ENCODE measurements around the gene FAM24A. TPM values are rescaled to one million over a fixed set of nuclear protein-coding genes. Genes with fewer than 3 reads are reported as not detected.

Gene FAM24A
- polyA plus RNA-seq, 1 experiment, result not detected

DNA sequence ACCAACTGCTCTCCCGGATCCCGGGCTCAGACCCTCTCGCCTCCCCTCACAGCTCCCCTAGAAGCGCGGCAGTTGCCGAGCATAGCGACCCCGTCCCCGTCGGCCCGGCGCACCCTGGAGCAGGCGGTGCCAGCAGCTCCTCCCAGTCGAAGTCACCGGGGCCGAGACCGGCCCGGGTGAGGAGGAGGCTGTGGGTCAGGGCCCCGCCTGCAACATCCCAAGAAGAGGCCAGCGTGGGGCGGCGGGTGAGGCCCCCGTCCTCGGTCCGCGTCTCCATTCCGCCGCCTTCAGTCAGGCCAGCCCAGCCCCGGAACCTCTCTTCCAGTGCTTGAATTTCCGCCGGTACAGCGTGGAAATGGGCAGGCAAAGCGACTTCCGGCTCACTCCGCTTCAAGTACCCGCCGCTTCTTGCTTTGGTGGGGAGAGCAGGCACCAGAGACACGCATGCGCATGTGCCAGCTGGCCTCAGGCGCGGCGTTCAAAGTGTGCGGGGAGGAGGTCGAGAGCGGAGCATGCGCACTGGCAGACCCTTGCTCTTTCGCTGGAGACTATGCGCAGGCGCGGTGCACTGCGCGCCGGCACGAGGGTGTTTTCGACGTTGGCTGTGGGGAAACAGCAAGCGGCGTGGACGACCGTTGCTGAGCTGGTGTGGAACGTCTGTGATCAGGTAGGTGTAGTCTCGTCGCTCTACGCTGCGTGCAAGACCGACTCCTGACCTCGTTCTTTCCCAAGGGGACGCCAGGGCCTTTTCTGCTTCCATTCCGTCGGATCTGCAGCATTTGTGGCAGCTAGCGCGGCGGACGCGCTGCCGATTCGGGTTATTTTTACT lies 43.7 kb downstream of the FAM24A start, which contains the start of gene C10orf88:
Gene C10orf88, minus strand, starts transcription at position 326 of the 829 bp plus-strand sequence. Its CDS starts 49 bp downstream, at position 277.
- POLR2A ChIA-PET, result interaction anchor here (0.6 kb wide), 1 partner anchor 107 kb away, joined by 4 read pairs; no protein-coding TSS in a partner anchor
- DNase-seq (ENCODE audit: low read depth), result peak; percentile 98
- CTCF ChIA-PET, result interaction anchor here (1.5 to 1.6 kb wide), 3 partner anchors 11 to 26 kb away, joined by 3 to 5 read pairs (median 4); partner anchors contain the start of gene PSTK
- Histone ChIP-seq H3K4me3 (ENCODE audit: low read depth, low read length) (peak within 1 kb of the TSS; percentile 76), H3K36me3 (ENCODE audit: control insufficient read depth, insufficient read depth, low read length) (0 out of 2 replicates have a peak, but pooled peaks cover 1% of the 10 kb centered on the region), H3K27me3 (ENCODE audit: control insufficient read depth, insufficient read depth, low read length) (no peaks in the 10 kb centered on the region)
- TF ChIP-seq, protein P1, sequence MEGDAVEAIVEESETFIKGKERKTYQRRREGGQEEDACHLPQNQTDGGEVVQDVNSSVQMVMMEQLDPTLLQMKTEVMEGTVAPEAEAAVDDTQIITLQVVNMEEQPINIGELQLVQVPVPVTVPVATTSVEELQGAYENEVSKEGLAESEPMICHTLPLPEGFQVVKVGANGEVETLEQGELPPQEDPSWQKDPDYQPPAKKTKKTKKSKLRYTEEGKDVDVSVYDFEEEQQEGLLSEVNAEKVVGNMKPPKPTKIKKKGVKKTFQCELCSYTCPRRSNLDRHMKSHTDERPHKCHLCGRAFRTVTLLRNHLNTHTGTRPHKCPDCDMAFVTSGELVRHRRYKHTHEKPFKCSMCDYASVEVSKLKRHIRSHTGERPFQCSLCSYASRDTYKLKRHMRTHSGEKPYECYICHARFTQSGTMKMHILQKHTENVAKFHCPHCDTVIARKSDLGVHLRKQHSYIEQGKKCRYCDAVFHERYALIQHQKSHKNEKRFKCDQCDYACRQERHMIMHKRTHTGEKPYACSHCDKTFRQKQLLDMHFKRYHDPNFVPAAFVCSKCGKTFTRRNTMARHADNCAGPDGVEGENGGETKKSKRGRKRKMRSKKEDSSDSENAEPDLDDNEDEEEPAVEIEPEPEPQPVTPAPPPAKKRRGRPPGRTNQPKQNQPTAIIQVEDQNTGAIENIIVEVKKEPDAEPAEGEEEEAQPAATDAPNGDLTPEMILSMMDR (IDR thresholded peaks at IDR 0.05; ENCODE audit: insufficient read depth, low read depth, low read length), result no peak; the same call in 1 of the 2 replicates

DNA sequence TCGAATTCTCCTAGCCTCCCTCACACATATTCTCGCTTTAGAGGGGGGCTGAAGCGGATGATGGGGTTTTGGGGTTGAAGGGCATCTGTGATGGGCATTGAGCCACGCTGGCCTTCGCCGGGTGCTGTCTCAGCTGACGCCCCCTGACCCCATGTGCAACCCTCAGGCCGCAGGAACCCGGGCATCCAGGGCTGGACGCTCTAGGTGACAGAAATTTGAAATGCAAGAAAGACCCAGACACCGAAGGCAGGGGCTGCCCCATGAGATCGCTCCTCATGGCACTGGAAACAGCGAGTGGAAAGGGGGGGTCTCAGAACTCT lies 44.3 kb downstream of the FAM24A start:
- ChIA-PET POLR2A (no interaction called here), CTCF (interaction anchor here (1.5 to 1.6 kb wide), 3 partner anchors 11 to 26 kb away, joined by 3 to 5 read pairs (median 4); partner anchors contain the start of gene PSTK)
- no peaks in the 10 kb centered on the region for H3K27me3 ChIP-seq (ENCODE audit: control insufficient read depth, insufficient read depth, low read length)
- peak overlapping the region; percentile 76 for H3K4me3 ChIP-seq (ENCODE audit: low read depth, low read length)
- H3K36me3 ChIP-seq (ENCODE audit: control insufficient read depth, insufficient read depth, low read length), result no peaks in the 10 kb centered on the region
- DNase-seq (ENCODE audit: low read depth), result no peak
- TF ChIP-seq, protein P1 (IDR thresholded peaks at IDR 0.05; ENCODE audit: insufficient read depth, low read depth, low read length), result no peak

DNA sequence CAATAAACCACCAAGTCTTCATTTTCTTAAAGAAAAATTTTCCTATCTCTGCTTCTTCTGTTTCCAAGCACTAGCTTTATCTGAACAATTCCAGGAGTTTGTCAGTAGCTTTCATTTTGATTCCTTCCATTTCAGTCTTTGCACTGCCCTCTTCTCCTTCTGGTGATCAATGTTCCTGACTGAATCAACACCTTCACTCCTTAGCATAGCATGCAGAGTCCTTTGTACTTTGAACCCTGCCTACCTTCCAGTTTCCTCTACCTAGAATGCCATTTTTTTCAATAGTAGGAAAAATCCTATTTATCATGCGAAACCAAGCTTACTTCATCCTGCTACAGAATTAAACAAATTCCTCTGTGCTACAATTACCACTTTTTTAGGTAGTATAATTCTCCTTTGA lies 45.5 kb downstream of the FAM24A start:
- no peak for DNase-seq (ENCODE audit: low read depth)
- Histone ChIP-seq H3K4me3 (ENCODE audit: low read depth, low read length) (no peak overlapping the region), H3K36me3 (ENCODE audit: control insufficient read depth, insufficient read depth, low read length) (no peaks in the 10 kb centered on the region), H3K27me3 (ENCODE audit: control insufficient read depth, insufficient read depth, low read length) (no peaks in the 10 kb centered on the region)
- TF ChIP-seq, protein P1 (IDR thresholded peaks at IDR 0.05; ENCODE audit: insufficient read depth, low read depth, low read length), result no peak
- ChIA-PET CTCF (interaction anchor here (0.8 to 2.2 kb wide), 3 partner anchors 10 to 25 kb away, joined by 3 to 11 read pairs (median 5); partner anchors contain the start of gene PSTK), POLR2A (no interaction called here)

DNA sequence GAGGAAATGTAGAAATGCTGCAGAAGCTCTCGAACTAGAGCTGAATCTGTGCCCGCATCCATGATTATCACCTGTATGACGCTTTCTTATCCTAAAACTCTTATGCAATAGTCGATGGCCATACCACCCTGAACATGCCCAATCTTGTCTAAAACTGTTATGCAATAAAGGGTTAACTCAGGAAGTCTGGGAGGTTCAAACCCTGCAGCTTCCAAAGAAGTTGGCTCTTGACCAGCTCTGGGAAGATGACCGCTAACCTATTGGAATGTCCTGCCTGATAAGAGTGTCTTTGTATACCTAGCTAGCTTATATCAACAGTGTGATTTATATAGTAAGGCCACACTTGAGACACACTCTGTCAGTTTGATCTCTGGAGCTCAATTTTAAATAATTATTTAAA lies 47.1 kb downstream of the FAM24A start:
- DNase-seq (ENCODE audit: low read depth), result no peak
- Histone ChIP-seq H3K36me3 (ENCODE audit: control insufficient read depth, insufficient read depth, low read length) (no peaks in the 10 kb centered on the region), H3K27me3 (ENCODE audit: control insufficient read depth, insufficient read depth, low read length) (no peaks in the 10 kb centered on the region), H3K4me3 (ENCODE audit: low read depth, low read length) (no peak overlapping the region)
- TF ChIP-seq, protein P1 (IDR thresholded peaks at IDR 0.05; ENCODE audit: insufficient read depth, low read depth, low read length), result no peak
- ChIA-PET CTCF (interaction anchor here (1.1 to 1.3 kb wide), 2 partner anchors 12 to 14 kb away, joined by 3 to 4 read pairs; no protein-coding TSS in a partner anchor), POLR2A (no interaction called here)

DNA sequence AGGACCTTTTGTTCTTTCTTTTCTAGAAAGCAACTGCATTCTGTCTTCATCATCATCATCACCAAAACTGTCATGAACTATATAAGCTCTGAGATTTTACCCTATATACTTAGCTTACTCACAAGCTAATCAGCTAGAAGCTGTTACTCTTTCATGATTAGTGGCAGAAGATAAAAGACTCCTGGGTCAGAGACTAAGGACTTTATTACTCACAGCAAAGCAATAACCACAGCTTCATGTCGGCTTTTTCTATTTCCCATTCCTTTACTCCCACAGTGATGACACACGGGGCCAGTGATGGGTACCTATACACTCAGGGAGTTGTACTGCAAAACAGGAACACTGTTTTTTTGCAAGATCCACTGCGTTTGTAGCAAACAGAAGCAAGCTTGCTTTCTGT lies 52.0 kb downstream of the FAM24A start:
- ChIA-PET POLR2A (no interaction called here), CTCF (no interaction called here)

More for the DNA sequence above, 52.0 kb downstream of the FAM24A start:
- Histone ChIP-seq H3K4me3 (ENCODE audit: low read depth, low read length) (no peak overlapping the region), H3K27me3 (ENCODE audit: control insufficient read depth, insufficient read depth, low read length) (no peaks in the 10 kb centered on the region), H3K36me3 (ENCODE audit: control insufficient read depth, insufficient read depth, low read length) (no peaks in the 10 kb centered on the region)
- TF ChIP-seq, protein P1 (IDR thresholded peaks at IDR 0.05; ENCODE audit: insufficient read depth, low read depth, low read length), result no peak
- DNase-seq (ENCODE audit: low read depth), result no peak
